K562 (cell line): ENCODE data around the gene TERT. TPM values are rescaled to one million over a fixed set of nuclear protein-coding genes. Genes with fewer than 3 reads are reported as not detected.

Source experiments
- ATAC-seq: fragments of 200-7000 bp; cut with Tn5 transposase; 3 replicates; pipeline ENCODE4 v1.9.1; 2020; ENCODE audit warnings: moderate library complexity
- BruUV-seq: library from RNA; stranded (reverse); fragments of 400-500 nt; replicated peaks from 2 replicates; lab custom pipeline; 2021; lab: Mats Ljungman, UMichigan
- CTCF ChIA-PET: fragments of 300-600 bp; formaldehyde crosslinking; extraction: SDS; loops from one replicate; lab custom pipeline; 2021; ENCODE audit warnings: low intra/inter-chr PET ratio; lab: Yijun Ruan, JAX
- POLR2A ChIA-PET: fragments of 300-600, 350-650 bp; sonication (Branson Sonifier 250); formaldehyde crosslinking; extraction: SDS; loops from one replicate; lab custom pipeline; 2021; ENCODE audit warnings: antibody characterized with exemption, inconsistent platforms; lab: Yijun Ruan, JAX
- DNase-seq, 4 experiments: peaks; one replicate each; pipeline versions ENCODE4 v3.0.0 to v3.0.0-alpha.2; 2011 to 2018; ENCODE audit warnings: low spot score in 3 of 4, mixed read lengths in 3 of 4; ENCODE audit errors: extremely low read depth in 1 of 4
- FAIRE-seq: peaks from 2 replicates; lab custom pipeline; 2011; peaks lifted over from hg19 to GRCh38; lab: Jason Lieb, UNC
- H2AFZ ChIP-seq: 2 replicates; pipeline ENCODE4 v1.6.0; 2011; ENCODE audit warnings: low read depth, low read length, control low read depth, inconsistent platforms
- H3K27ac ChIP-seq: fragments of 200-600 bp; 3 replicates; pipeline ENCODE4 v1.8.0; 2011; ENCODE audit warnings: low read depth, mild to moderate bottlenecking, control low read depth, inconsistent platforms, low read length, moderate library complexity, mixed read lengths; ENCODE audit errors: extremely low read depth
- H3K27me3 ChIP-seq, 2 experiments: fragments of 300-600 bp in 1 of 2; 2 replicates in 1 of 2; 3 replicates in 1 of 2; pipeline versions ENCODE4 v1.6.0 to v1.8.0; 2011; ENCODE audit warnings: inconsistent platforms in 2 of 2, low read length in 2 of 2, mild to moderate bottlenecking in 1 of 2, mixed read lengths in 1 of 2, moderate library complexity in 1 of 2; ENCODE audit not compliant: control insufficient read depth in 2 of 2, insufficient read depth in 2 of 2
- H3K36me3 ChIP-seq: fragments of 300-600 bp; 3 replicates; pipeline ENCODE4 v1.8.0; 2011; ENCODE audit warnings: mild to moderate bottlenecking, low read length, inconsistent platforms; ENCODE audit not compliant: control insufficient read depth, insufficient read depth
- H3K4me1 ChIP-seq, 2 experiments: fragments of 200-600 bp in 1 of 2; replicated peaks in 1 of 2; 2 replicates in 1 of 2; 3 replicates in 1 of 2; pipeline versions ENCODE4 v1.5.1 to v1.8.0; 2011; ENCODE audit warnings: inconsistent platforms in 2 of 2, low read length in 2 of 2, mild to moderate bottlenecking in 1 of 2, mixed read lengths in 1 of 2, moderate library complexity in 1 of 2; ENCODE audit not compliant: control insufficient read depth in 2 of 2, insufficient read depth in 2 of 2
- H3K4me2 ChIP-seq: 2 replicates; pipeline ENCODE4 v1.6.1; 2011; ENCODE audit warnings: low read length, control low read depth, inconsistent platforms, mixed read lengths; ENCODE audit not compliant: insufficient read depth
- H3K4me3 ChIP-seq: fragments of 200-600 bp; sonication (generic), shearing (Covaris generic); 2 replicates; pipeline ENCODE4 v1.5.1; 2016; ENCODE audit warnings: control low read depth, inconsistent platforms
- H3K79me2 ChIP-seq: fragments of 200-600 bp; 3 replicates; pipeline ENCODE4 v1.8.0; 2011; ENCODE audit warnings: low read length, inconsistent platforms; ENCODE audit not compliant: control insufficient read depth, insufficient read depth
- H3K9ac ChIP-seq, 2 experiments: 2 replicates each; pipeline versions ENCODE4 v1.6.0 to v1.6.1; 2011; ENCODE audit warnings: low read depth in 2 of 2, low read length in 2 of 2, control low read depth in 1 of 2, inconsistent platforms in 1 of 2, mild to moderate bottlenecking in 1 of 2, mixed read lengths in 1 of 2; ENCODE audit not compliant: insufficient read depth in 1 of 2
- H3K9me1 ChIP-seq: one replicate; pipeline ENCODE4 v1.6.0; 2011; ENCODE audit warnings: inconsistent platforms, mild to moderate bottlenecking, low read length, moderate library complexity; ENCODE audit not compliant: control insufficient read depth, insufficient read depth
- H3K9me3 ChIP-seq: replicated peaks from 2 replicates; pipeline ENCODE4 v1.5.1; 2011; ENCODE audit warnings: low read depth, low read length, inconsistent platforms; ENCODE audit not compliant: control insufficient read depth, insufficient read depth
- H4K20me1 ChIP-seq: replicated peaks from 2 replicates; pipeline ENCODE4 v1.6.1; 2011; ENCODE audit warnings: low read length, inconsistent platforms, mixed read lengths; ENCODE audit not compliant: control insufficient read depth, insufficient read depth
- HOMEZ ChIP-seq: fragments of 250-450 bp; sonication (Bioruptor Pico); IDR thresholded peaks from 2 replicates; pipeline ENCODE4 v1.4.0; 2020; ENCODE audit warnings: mild to moderate bottlenecking, moderate library complexity
- KLF1 ChIP-seq: fragments of 450-650 bp; IDR thresholded peaks from 2 replicates; pipeline ENCODE4 v1.6.1; 2016; ENCODE audit warnings: missing genetic modification characterization, missing compliant biosample characterization
- NRF1 ChIP-seq, 2 experiments: fragments of 450-650 bp; IDR thresholded peaks in 1 of 2; conservative IDR thresholded peaks in 1 of 2; 2 replicates each; pipeline ENCODE4 v1.6.1; 2014; ENCODE audit warnings: mild to moderate bottlenecking in 2 of 2
- NUFIP1 ChIP-seq: fragments of 450-650 bp; IDR thresholded peaks from 2 replicates; pipeline ENCODE4 v1.6.1; 2018; ENCODE audit not compliant: partially characterized antibody
- ZC3H11A ChIP-seq: IDR thresholded peaks from 2 replicates; pipeline ENCODE4 v1.6.1; 2012; ENCODE audit warnings: low read depth, low read length, improper control_type of control experiment
- ZNF23 ChIP-seq: fragments of 250-450 bp; sonication (Bioruptor Pico); IDR thresholded peaks from 2 replicates; pipeline ENCODE4 v1.4.0; 2020; ENCODE audit warnings: mild to moderate bottlenecking
- ZNF445 ChIP-seq: fragments of 250-450 bp; sonication (Bioruptor Pico); IDR thresholded peaks from 2 replicates; pipeline ENCODE4 v1.4.0; 2020; ENCODE audit warnings: low read depth, mild to moderate bottlenecking, moderate library complexity
- WGBS: fragments of 100-300 bp; shearing (Covaris generic); methylation state at CpG from one replicate; pipeline ENCODE4 v1.1.6; 2016; ENCODE audit warnings: low coverage, mixed read lengths; ENCODE audit not compliant: insufficient coverage; ENCODE audit errors: missing lambda C conversion rate; 5-methylcytosine and 5-hydroxymethylcytosine counted together
- in situ Hi-C: fragments of 300-500 bp; cut with MboI; formaldehyde crosslinking; loops from 4 replicates; pipeline ENCODE4 v1.15.0; 2018; ENCODE audit warnings: inconsistent platforms, mixed read lengths
- intact Hi-C: fragments of 100-400 bp; cut with micrococcal nuclease; formaldehyde crosslinking; loops from 2 replicates; pipeline ENCODE4 v1.14.2; 2022
- polyA plus RNA-seq, 8 experiments: library from polyadenylated mRNA; depleted of rRNA in 4 of 8; stranded (reverse) in 5 of 8; unstranded in 3 of 8; fragments of >200 nt; fragmentation: Nextera tagmentation in 2 of 8; fragmentation: Illumina TruSeq in 1 of 8; extraction: Ambion mirVana in 2 of 8; extraction: Trizol in 1 of 8; gene quantifications; 2 replicates each; pipeline versions ENCODE4 v1.2.1 to v1.2.3, GENCODE V29; 2011 to 2014; ENCODE audit warnings: inconsistent platforms in 1 of 8, missing spikeins in 1 of 8
- total RNA-seq, 7 experiments: library from RNA; depleted of rRNA in 6 of 7; stranded (reverse); fragments of >200 nt in 6 of 7; fragmentation: Illumina TruSeq in 2 of 7; extraction: Trizol in 2 of 7; gene quantifications; 2 replicates each; pipeline versions ENCODE4 v1.2.1 to v1.2.3, GENCODE V29; 2011 to 2021; ENCODE audit warnings: low replicate concordance in 1 of 7
- TF ChIP-seq, protein P1 (sequence below): sonication (generic); formaldehyde crosslinking; IDR thresholded peaks from 2 replicates; pipeline ENCODE4 v1.8.1; 2023; ENCODE audit warnings: mild to moderate bottlenecking, missing genetic modification reagents
- TF ChIP-seq, protein P2 (sequence below), 2 experiments: fragments of 450-650 bp in 1 of 2; sonication (generic) in 1 of 2; formaldehyde crosslinking in 1 of 2; IDR thresholded peaks; 2 replicates each; pipeline versions ENCODE4 v1.7.1 to v1.9.0; 2016 to 2022; ENCODE audit warnings: inconsistent platforms in 1 of 2, mild to moderate bottlenecking in 1 of 2, missing genetic modification reagents in 1 of 2

TERT gene
- total and polyA plus RNA-seq, 9 of the 15 experiments (the other 6 are each of a cell fraction or from before 2014, with no cell fraction given): 0.08 to 4.5 (median 0.98) TPM; not detected in 1

DNA sequence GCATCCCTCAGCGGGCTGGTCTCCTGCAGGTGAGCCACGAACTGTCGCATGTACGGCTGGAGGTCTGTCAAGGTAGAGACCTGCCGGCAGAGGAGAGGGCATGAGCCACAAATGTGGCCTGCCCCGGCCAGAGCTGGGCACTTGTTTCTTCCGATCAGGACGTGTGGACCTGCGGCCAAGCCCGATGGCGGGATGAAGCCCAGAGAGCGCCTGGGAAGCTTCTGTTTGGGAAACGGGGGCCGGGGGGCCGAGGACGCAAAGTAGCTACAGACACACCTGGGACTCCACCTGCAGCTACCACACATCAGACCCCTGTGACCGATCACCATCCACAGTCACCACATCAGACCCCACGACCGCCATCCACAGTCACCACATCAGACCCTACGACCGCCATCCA lies 22.7 kb downstream of the TERT start:
- no peaks in the 10 kb centered on the region for H3K79me2 ChIP-seq
- WGBS: 43% methylated on average over 21 of the region's 21 CpGs
- no peak overlapping the region; a peak in 1 of 4 replicates for H3K9ac ChIP-seq
- FAIRE-seq (no peak), ATAC-seq (no peak), DNase-seq (no peak)
- intact Hi-C loops: no loop called here
- H3K27me3 ChIP-seq: peaks cover 9 to 50% of the 10 kb centered on the region in 2 experiments; a peak in 4 of 5 replicates
- H3K4me3 ChIP-seq: no peak overlapping the region
- no TSS peak for BruUV-seq
- H3K4me2 ChIP-seq: no peak overlapping the region
- CTCF ChIA-PET: no interaction called here
- H3K9me3 ChIP-seq: no peaks in the 10 kb centered on the region
- in situ Hi-C loops: no loop called here
- H3K4me1 ChIP-seq: peaks cover 0 to 26% of the 10 kb centered on the region in 2 experiments; a peak in 1 of 5 replicates
- POLR2A ChIA-PET: no interaction called here
- H3K36me3 ChIP-seq: no peaks in the 10 kb centered on the region
- H4K20me1 ChIP-seq: no peaks in the 10 kb centered on the region
- H3K9me1 ChIP-seq: no peaks in the 10 kb centered on the region
- no peak overlapping the region for H3K27ac ChIP-seq
- H2AFZ ChIP-seq: no peak overlapping the region
- no peak for TF ChIP-seq NRF1 (conservative IDR thresholded peaks at IDR 0.05 in 1 of 2, IDR thresholded peaks at IDR 0.05 in 1 of 2)
- TF ChIP-seq NUFIP1: no peak
- no peak for TF ChIP-seq KLF1 (tag)
- TF ChIP-seq, protein P1, sequence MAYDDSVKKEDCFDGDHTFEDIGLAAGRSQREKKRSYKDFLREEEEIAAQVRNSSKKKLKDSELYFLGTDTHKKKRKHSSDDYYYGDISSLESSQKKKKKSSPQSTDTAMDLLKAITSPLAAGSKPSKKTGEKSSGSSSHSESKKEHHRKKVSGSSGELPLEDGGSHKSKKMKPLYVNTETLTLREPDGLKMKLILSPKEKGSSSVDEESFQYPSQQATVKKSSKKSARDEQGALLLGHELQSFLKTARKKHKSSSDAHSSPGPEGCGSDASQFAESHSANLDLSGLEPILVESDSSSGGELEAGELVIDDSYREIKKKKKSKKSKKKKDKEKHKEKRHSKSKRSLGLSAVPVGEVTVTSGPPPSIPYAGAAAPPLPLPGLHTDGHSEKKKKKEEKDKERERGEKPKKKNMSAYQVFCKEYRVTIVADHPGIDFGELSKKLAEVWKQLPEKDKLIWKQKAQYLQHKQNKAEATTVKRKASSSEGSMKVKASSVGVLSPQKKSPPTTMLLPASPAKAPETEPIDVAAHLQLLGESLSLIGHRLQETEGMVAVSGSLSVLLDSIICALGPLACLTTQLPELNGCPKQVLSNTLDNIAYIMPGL (CRISPR knock-in tag): no peak
- TF ChIP-seq, protein P2, sequence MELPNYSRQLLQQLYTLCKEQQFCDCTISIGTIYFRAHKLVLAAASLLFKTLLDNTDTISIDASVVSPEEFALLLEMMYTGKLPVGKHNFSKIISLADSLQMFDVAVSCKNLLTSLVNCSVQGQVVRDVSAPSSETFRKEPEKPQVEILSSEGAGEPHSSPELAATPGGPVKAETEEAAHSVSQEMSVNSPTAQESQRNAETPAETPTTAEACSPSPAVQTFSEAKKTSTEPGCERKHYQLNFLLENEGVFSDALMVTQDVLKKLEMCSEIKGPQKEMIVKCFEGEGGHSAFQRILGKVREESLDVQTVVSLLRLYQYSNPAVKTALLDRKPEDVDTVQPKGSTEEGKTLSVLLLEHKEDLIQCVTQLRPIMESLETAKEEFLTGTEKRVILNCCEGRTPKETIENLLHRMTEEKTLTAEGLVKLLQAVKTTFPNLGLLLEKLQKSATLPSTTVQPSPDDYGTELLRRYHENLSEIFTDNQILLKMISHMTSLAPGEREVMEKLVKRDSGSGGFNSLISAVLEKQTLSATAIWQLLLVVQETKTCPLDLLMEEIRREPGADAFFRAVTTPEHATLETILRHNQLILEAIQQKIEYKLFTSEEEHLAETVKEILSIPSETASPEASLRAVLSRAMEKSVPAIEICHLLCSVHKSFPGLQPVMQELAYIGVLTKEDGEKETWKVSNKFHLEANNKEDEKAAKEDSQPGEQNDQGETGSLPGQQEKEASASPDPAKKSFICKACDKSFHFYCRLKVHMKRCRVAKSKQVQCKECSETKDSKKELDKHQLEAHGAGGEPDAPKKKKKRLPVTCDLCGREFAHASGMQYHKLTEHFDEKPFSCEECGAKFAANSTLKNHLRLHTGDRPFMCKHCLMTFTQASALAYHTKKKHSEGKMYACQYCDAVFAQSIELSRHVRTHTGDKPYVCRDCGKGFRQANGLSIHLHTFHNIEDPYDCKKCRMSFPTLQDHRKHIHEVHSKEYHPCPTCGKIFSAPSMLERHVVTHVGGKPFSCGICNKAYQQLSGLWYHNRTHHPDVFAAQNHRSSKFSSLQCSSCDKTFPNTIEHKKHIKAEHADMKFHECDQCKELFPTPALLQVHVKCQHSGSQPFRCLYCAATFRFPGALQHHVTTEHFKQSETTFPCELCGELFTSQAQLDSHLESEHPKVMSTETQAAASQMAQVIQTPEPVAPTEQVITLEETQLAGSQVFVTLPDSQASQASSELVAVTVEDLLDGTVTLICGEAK (IDR thresholded peaks at IDR 0.05): no peak
- TF ChIP-seq, protein P2 (CRISPR knock-in tag; IDR thresholded peaks at IDR 0.05): no peak
- TF ChIP-seq ZNF23 (CRISPR knock-in tag): no peak
- no peak for TF ChIP-seq HOMEZ
- no peak for TF ChIP-seq ZC3H11A
- TF ChIP-seq ZNF445 (CRISPR knock-in tag): no peak
